Measurements from ENCODE around the gene PIAS1. TPM values are rescaled to one million over a fixed set of nuclear protein-coding genes. Genes with fewer than 3 reads are reported as not detected.

Gene PIAS1
- total RNA-seq, 2 experiments from 2014 or later = 41.7 to 53.3 TPM

DNA sequence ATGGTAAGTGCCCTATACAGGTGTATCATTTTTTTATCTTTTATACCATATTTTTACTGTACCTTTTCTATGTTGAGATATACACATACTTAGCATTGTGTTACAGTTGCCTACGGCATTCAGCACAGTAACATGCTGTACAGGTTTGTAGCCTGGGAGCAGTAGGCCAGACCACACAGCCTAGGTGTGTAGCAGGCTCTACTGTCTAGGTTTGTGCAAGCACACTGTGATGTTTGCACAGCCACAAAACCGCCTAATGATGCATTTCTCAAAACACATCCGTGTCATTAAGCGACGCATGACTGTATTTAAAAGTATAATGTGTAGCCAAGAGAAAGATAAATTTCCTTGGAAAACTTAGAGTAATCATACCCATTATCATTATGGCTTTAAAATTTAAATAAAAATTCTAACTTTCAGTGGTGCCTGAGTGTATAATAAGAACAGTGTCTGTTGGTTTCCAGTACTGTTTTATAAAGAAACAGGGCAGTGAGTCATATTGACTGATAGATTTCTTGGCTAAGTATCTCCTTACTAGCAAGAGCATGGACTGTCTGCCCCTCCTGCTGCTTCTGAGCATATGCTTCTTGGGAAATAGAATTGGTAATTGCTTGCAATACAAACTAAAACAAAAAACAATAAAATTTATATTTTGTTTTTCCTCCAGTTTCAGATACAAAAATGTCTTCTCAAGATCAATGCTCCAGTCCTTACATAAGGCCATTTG is 132.7 kb downstream of the PIAS1 start:
- DNase-seq = no peak
- Mint-ChIP-seq H3K27ac (no peak overlapping the region), H3K9me3 (no peaks in the 10 kb centered on the region), H3K4me1 (peaks cover 2% of the 10 kb centered on the region), H3K27me3 (no peaks in the 10 kb centered on the region), H3K4me3 (no peak overlapping the region), H3K36me3 (ENCODE audit: low read depth) (peaks cover 71% of the 10 kb centered on the region)
- ChIA-PET CTCF (no interaction called here), POLR2A (no interaction called here)

DNA sequence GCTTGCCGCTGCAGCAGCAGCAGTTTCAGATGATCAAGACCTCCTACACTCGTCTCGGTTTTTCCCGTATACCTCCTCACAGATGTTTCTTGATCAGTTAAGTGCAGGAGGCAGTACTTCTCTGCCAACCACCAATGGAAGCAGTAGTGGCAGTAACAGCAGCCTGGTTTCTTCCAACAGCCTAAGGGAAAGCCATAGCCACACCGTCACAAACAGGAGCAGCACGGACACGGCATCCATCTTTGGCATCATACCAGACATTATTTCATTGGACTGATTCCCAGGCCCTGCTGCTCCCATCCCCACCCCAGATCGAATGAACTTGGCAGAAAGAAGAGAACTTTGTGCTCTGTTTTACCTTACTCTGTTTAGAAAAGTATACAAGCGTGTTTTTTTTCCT is 133.4 kb downstream of the PIAS1 start:
- Mint-ChIP-seq H3K4me1 (peaks cover 2% of the 10 kb centered on the region), H3K36me3 (ENCODE audit: low read depth) (peaks cover 73% of the 10 kb centered on the region), H3K27me3 (no peaks in the 10 kb centered on the region), H3K4me3 (no peak overlapping the region), H3K27ac (no peak overlapping the region), H3K9me3 (no peaks in the 10 kb centered on the region)
- ChIA-PET CTCF (no interaction called here), POLR2A (no interaction called here)
- DNase-seq = no peak

DNA sequence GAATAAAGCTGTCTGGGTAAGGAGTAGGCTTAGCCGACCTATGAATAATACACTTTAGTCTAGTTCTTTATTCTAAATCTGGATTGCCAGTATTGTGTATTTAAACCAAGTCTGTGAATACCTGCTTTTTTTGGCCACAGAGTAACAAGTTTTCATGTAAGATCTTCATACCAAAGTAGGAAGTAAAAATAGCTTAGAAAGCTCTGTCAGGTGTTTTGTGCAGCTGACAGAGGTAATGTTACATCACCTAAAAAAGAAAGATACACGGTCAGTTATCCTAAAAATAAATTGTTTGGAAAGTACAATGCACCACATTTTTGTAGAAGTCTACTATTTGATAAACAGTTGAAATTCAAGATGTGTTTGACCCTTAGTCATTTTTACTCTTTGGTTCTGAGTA is 134.5 kb downstream of the PIAS1 start:
- no peak for DNase-seq
- H3K4me1 Mint-ChIP-seq = peaks cover 2% of the 10 kb centered on the region
- no peak overlapping the region for H3K27ac Mint-ChIP-seq
- H3K4me3 Mint-ChIP-seq = no peak overlapping the region
- H3K36me3 Mint-ChIP-seq (ENCODE audit: low read depth) = peaks cover 72% of the 10 kb centered on the region
- H3K9me3 Mint-ChIP-seq = no peaks in the 10 kb centered on the region
- ChIA-PET CTCF (interaction anchor here (1.0 kb wide), 1 partner anchor 34 kb away, joined by 3 read pairs; no protein-coding TSS in a partner anchor), POLR2A (no interaction called here)
- H3K27me3 Mint-ChIP-seq = no peaks in the 10 kb centered on the region

- no peaks in the 10 kb centered on the region for H3K9me3 Mint-ChIP-seq
- no peak overlapping the region for H3K4me3 Mint-ChIP-seq
- no peaks in the 10 kb centered on the region for H3K27me3 Mint-ChIP-seq
- no peaks in the 10 kb centered on the region for H3K4me1 Mint-ChIP-seq
- H3K27ac Mint-ChIP-seq = no peak overlapping the region
- POLR2A ChIA-PET = no interaction called here
- H3K36me3 Mint-ChIP-seq (ENCODE audit: low read depth) = peaks cover 65% of the 10 kb centered on the region
- CTCF ChIA-PET = no interaction called here
- DNase-seq = no peak
Measured at GRCh38 chr15:68190048-68190447, 135.9 kb downstream of the PIAS1 start.

GRCh38 chr15:68191555-68191954 is 137.4 kb downstream of the PIAS1 start:
- POLR2A ChIA-PET = no interaction called here
- Mint-ChIP-seq H3K9me3 (no peaks in the 10 kb centered on the region), H3K4me1 (no peaks in the 10 kb centered on the region), H3K4me3 (no peak overlapping the region), H3K36me3 (ENCODE audit: low read depth) (peaks cover 58% of the 10 kb centered on the region), H3K27ac (no peak overlapping the region), H3K27me3 (no peaks in the 10 kb centered on the region)
- CTCF ChIA-PET = interaction anchor here (1.0 kb wide), 1 partner anchor 19 kb away, joined by 3 read pairs; no protein-coding TSS in a partner anchor
- DNase-seq = no peak

DNA sequence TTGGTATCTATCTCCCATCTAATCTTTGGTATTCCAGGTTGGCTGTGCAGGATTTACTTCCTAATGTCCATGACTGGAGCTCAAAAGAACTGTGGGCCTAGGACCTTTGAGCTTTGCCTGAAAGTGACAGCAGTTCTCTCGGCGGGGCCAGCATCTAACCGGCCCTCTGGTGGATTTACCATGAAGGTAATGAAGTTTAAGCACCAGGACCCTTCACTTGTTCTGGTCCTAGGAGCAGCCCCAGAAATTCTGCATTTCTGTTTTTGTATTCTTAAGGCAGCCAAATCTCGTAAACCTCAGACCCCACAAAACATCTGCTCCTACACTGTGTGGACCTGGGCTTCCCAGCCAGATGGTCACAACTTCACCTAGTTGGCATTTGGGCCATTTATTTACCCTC is 138.0 kb downstream of the PIAS1 start:
- ChIA-PET CTCF (interaction anchor here (1.0 kb wide), 1 partner anchor 18 kb away, joined by 3 read pairs; no protein-coding TSS in a partner anchor), POLR2A (no interaction called here)
- no peak for DNase-seq
- H3K4me3 Mint-ChIP-seq = no peak overlapping the region
- no peak overlapping the region for H3K27ac Mint-ChIP-seq
- no peaks in the 10 kb centered on the region for H3K9me3 Mint-ChIP-seq
- peaks cover 58% of the 10 kb centered on the region for H3K36me3 Mint-ChIP-seq (ENCODE audit: low read depth)
- H3K27me3 Mint-ChIP-seq = no peaks in the 10 kb centered on the region
- H3K4me1 Mint-ChIP-seq = no peaks in the 10 kb centered on the region

- no peaks in the 10 kb centered on the region for H3K4me1 Mint-ChIP-seq
- POLR2A ChIA-PET = no interaction called here
- CTCF ChIA-PET = interaction anchor here (0.9 kb wide), 1 partner anchor 12 kb away, joined by 3 read pairs; no protein-coding TSS in a partner anchor
- no peak overlapping the region for H3K27ac Mint-ChIP-seq
- no peak for DNase-seq
- H3K9me3 Mint-ChIP-seq = no peaks in the 10 kb centered on the region
- H3K36me3 Mint-ChIP-seq (ENCODE audit: low read depth) = peaks cover 52% of the 10 kb centered on the region
- H3K27me3 Mint-ChIP-seq = no peaks in the 10 kb centered on the region
- no peak overlapping the region for H3K4me3 Mint-ChIP-seq
Measured at GRCh38 chr15:68192804-68193486, 138.8 kb downstream of the PIAS1 start.

DNA sequence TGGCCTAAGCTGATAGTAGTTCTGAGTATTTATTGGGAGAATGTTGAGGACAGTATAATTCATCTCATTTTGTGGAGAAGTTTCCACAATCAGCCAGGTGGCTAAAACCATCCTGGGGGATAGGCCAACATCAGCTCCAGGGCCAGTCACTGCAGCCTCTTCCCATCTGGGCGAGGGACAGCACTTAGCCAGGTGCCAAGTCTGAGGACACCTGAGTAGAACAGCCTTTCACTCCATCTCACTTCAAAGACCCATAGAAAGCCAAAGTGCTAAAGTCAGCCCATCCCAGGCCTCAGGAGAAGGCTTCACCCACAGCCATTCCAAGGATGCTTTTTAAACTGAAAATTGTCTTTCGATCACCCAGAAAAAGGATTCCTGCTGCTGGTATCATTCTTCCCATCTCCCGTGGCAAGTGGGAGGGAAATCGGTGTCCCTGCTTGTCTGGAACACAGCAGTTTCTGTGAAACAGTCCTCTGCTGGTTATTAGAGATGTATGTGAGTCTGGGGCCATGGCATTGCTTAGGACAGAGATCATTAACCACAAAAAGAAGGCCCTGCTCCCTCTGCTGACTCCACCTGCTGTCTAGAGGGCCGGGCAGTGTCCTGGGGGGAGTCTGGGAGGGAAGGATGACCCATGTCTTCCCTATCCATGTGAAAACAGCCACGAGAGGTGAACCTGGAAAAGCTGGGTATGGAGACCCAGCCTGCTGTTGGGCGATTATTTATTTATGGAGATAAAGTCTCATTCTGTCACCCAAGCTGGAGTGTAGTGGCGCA is 141.4 kb downstream of the PIAS1 start:
- Mint-ChIP-seq H3K27me3 (no peaks in the 10 kb centered on the region), H3K36me3 (ENCODE audit: low read depth) (peaks cover 31% of the 10 kb centered on the region), H3K9me3 (no peaks in the 10 kb centered on the region), H3K4me1 (no peaks in the 10 kb centered on the region), H3K27ac (no peak overlapping the region), H3K4me3 (no peak overlapping the region)
- CTCF ChIA-PET = interaction anchor here (0.6 to 1.0 kb wide), 6 partner anchors 10 to 222 kb away, joined by 3 to 9 read pairs (median 5); no protein-coding TSS in a partner anchor
- POLR2A ChIA-PET = no interaction called here
- no peak for DNase-seq

DNA sequence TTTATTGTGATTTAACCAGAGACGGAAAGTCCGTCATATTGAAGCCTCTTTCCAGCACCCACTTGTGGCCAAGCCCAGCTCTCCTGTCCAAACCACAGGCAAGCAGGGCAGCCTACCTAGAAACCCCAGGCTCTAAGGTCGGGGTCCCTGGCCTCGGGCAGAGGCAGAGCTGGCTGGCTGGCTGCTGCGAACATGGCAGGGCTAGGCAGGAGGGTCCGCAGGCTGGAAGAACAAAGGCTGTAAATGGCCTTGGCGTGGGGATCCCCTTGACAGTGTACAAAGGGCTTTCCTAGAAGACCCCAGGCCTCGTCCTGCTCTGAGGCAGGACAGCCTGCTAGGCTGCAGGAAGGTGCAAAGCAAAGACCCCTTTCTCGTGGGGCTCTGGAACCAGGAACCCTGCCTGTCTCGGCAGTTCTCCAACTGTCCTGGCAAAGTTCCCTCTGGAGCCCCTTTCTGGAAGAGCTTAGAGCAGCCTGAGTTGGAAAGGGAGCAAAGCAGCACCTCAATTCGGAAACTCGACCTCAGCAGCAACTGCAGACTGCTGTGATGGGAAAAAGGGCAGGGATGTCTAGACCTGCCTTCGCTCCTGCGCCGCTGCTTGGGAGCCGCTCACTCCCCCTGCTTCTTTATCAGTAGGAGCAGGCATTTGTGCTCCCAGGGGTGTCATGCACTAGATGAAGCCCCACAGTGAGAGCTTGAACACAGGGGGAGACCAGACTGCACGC is 142.5 kb downstream of the PIAS1 start:
- Mint-ChIP-seq H3K27ac (no peak overlapping the region), H3K27me3 (no peaks in the 10 kb centered on the region), H3K4me1 (no peaks in the 10 kb centered on the region), H3K36me3 (ENCODE audit: low read depth) (peaks cover 24% of the 10 kb centered on the region), H3K9me3 (no peaks in the 10 kb centered on the region), H3K4me3 (no peak overlapping the region)
- ChIA-PET CTCF (interaction anchor here (1.0 kb wide), 1 partner anchor 14 kb away, joined by 3 read pairs; no protein-coding TSS in a partner anchor), POLR2A (interaction anchor here (0.7 kb wide), 1 partner anchor 141 kb away, joined by 4 read pairs; no protein-coding TSS in a partner anchor)
- DNase-seq = no peak

DNA sequence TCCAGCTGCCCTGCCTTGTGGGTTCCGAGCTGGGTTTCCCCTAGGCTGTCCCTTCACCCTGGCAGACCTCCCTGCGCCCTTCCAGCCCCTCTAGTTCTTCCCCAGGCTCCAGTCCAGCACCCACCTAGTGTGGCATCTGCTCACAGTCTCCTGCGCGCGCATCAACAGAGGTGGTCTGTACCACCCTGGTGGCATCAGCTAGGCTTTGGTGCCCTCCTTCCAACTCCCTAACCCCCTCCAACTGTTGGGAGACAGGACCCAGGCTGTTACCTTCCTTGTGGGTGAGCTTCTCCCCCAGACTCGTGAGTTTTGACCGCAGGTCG is 143.0 kb downstream of the PIAS1 start:
- ChIA-PET CTCF (no interaction called here), POLR2A (no interaction called here)
- Mint-ChIP-seq H3K4me3 (no peak overlapping the region), H3K36me3 (ENCODE audit: low read depth) (peaks cover 20% of the 10 kb centered on the region), H3K27ac (no peak overlapping the region), H3K4me1 (peaks cover 2% of the 10 kb centered on the region), H3K27me3 (no peaks in the 10 kb centered on the region), H3K9me3 (no peaks in the 10 kb centered on the region)
- no peak for DNase-seq

GRCh38 chr15:68197661-68198437 is 143.7 kb downstream of the PIAS1 start:
- no peaks in the 10 kb centered on the region for H3K9me3 Mint-ChIP-seq
- ChIA-PET CTCF (interaction anchor here (0.6 kb wide), 1 partner anchor 65 kb away, joined by 5 read pairs; no protein-coding TSS in a partner anchor), POLR2A (no interaction called here)
- H3K27ac Mint-ChIP-seq = no peak overlapping the region
- peaks cover 16% of the 10 kb centered on the region for H3K36me3 Mint-ChIP-seq (ENCODE audit: low read depth)
- peaks cover 2% of the 10 kb centered on the region for H3K4me1 Mint-ChIP-seq
- no peak overlapping the region for H3K4me3 Mint-ChIP-seq
- no peaks in the 10 kb centered on the region for H3K27me3 Mint-ChIP-seq
- no peak for DNase-seq

DNA sequence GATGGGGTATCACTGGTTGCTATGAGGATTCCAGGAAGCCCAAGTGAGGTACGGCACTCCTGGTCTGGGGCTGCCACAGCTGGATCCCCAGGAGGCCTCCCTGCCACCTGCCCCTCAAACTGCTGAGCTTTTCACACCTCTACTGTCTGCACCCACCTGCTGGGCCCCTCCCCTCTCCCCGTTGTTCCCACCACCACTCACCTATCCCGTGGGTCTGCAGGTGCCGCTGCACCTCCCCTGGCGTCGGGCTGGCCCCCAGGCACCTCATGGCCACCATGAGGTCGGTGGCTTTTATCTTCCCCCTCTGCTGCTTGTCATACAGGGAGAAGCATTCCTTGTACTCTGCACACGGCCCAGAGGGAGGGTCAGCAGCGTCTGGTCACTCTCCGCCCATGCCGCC is 145.2 kb downstream of the PIAS1 start:
- H3K4me3 Mint-ChIP-seq = no peak overlapping the region
- no peak for DNase-seq
- ChIA-PET CTCF (no interaction called here), POLR2A (no interaction called here)
- H3K27me3 Mint-ChIP-seq = no peaks in the 10 kb centered on the region
- peaks cover 6% of the 10 kb centered on the region for H3K36me3 Mint-ChIP-seq (ENCODE audit: low read depth)
- H3K27ac Mint-ChIP-seq = peak overlapping the region; percentile 64
- H3K4me1 Mint-ChIP-seq = peaks cover 2% of the 10 kb centered on the region
- H3K9me3 Mint-ChIP-seq = no peaks in the 10 kb centered on the region
